Measurements from ENCODE around the gene FAF2. TPM values are rescaled to one million over a fixed set of nuclear protein-coding genes. Genes with fewer than 3 reads are reported as not detected.
A peak's percentile ranks its signal among the peaks of the same experiment; 100 is the strongest.

The FAF2 gene
- total RNA-seq, 1 donor from 2014 or later = 32.3 TPM

DNA sequence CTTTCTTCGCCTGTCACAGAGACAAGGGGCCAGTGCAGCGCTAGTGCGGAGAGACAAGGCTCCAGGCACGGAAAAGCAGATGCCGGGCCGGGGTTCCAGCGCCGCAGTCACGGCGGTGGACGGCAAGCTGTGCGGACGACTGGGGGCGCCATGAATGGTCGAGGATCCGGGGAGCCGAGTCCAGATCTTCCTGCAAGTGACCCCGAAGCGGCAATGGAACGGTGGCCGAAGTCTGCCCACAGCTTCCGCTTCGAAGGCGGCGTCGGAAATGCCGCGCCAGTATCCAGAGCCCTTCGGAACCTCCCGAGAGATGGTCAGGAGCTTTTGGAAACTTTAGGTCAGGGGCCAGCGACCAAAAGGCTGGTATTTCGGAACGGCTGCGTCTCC lies 601 bp upstream of the FAF2 start:
- Histone ChIP-seq H3K79me2 (ENCODE audit: low read depth) (peaks cover 55% of the 10 kb centered on the region), H3K4me1 (peaks cover 14% of the 10 kb centered on the region), H3F3A (ENCODE audit: low read depth) (peaks cover 14% of the 10 kb centered on the region), H3K36me3 (peaks cover under 1% of the 10 kb centered on the region), H3K4me2 (peak overlapping the region; percentile 93), H3K9me3 (ENCODE audit: low read depth) (no peaks in the 10 kb centered on the region), H2AFZ (replicated peaks) (peak overlapping the region; percentile 84), H3K27ac (peak overlapping the region; percentile 90), H3K27me3 (no peaks in the 10 kb centered on the region), H3K4me3 (peak overlapping the region; percentile 67), H4K20me1 (ENCODE audit: low read depth) (peaks cover 18% of the 10 kb centered on the region), H3K9ac (peak overlapping the region; percentile 78)
- Mint-ChIP-seq H3K27me3 (ENCODE audit: insufficient read depth, low read depth) (peaks cover 4% of the 10 kb centered on the region), H3K27ac (peak overlapping the region; percentile 100), H3K36me3 (no peaks in the 10 kb centered on the region), H3K9me3 (no peaks in the 10 kb centered on the region), H3K4me1 (peaks cover 8% of the 10 kb centered on the region), H3K4me3 (peak overlapping the region; percentile 99)
- no peak for DNase-seq (ENCODE audit: low spot score)
- TF ChIP-seq, protein P1, sequence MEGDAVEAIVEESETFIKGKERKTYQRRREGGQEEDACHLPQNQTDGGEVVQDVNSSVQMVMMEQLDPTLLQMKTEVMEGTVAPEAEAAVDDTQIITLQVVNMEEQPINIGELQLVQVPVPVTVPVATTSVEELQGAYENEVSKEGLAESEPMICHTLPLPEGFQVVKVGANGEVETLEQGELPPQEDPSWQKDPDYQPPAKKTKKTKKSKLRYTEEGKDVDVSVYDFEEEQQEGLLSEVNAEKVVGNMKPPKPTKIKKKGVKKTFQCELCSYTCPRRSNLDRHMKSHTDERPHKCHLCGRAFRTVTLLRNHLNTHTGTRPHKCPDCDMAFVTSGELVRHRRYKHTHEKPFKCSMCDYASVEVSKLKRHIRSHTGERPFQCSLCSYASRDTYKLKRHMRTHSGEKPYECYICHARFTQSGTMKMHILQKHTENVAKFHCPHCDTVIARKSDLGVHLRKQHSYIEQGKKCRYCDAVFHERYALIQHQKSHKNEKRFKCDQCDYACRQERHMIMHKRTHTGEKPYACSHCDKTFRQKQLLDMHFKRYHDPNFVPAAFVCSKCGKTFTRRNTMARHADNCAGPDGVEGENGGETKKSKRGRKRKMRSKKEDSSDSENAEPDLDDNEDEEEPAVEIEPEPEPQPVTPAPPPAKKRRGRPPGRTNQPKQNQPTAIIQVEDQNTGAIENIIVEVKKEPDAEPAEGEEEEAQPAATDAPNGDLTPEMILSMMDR (IDR thresholded peaks at IDR 0.05) = no peak
- TF ChIP-seq EZH2phosphoT487 (IDR thresholded peaks at IDR 0.05) = no peak
- peak; percentile 26 for TF ChIP-seq EZH2 (IDR thresholded peaks at IDR 0.05)

DNA sequence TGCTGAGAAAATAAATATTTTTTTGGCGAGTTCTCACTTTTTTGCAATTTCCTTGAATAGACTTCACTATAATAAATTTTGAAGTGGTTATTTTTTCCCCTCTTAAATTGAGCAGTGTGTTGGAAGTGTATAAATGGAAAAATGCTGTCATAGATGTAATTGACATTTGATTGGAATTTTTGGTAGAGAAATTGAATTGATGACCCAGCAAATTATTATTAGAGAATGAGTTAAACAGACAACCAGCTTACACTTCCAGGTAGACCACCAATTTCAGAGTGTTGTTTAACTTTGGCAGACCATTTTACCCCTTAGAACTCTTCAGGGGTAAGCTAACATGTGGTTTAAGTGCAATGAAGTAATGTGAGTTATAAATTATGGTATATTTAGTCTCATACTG lies 1.9 kb downstream of the FAF2 start:
- Histone ChIP-seq H3K9me3 (ENCODE audit: low read depth) (no peaks in the 10 kb centered on the region), H3K4me3 (peak overlapping the region; percentile 95), H4K20me1 (ENCODE audit: low read depth) (peaks cover 24% of the 10 kb centered on the region), H3K27me3 (no peaks in the 10 kb centered on the region), H3F3A (ENCODE audit: low read depth) (peaks cover 14% of the 10 kb centered on the region), H3K9ac (no peak overlapping the region), H3K27ac (no peak overlapping the region), H2AFZ (replicated peaks) (no peak overlapping the region), H3K36me3 (peaks cover 9% of the 10 kb centered on the region), H3K4me1 (peaks cover 14% of the 10 kb centered on the region), H3K79me2 (ENCODE audit: low read depth) (peaks cover 80% of the 10 kb centered on the region), H3K4me2 (peak overlapping the region; percentile 95)
- Mint-ChIP-seq H3K27ac (no peak overlapping the region), H3K9me3 (no peaks in the 10 kb centered on the region), H3K36me3 (peaks cover 6% of the 10 kb centered on the region), H3K27me3 (ENCODE audit: insufficient read depth, low read depth) (peaks cover 4% of the 10 kb centered on the region), H3K4me3 (peak overlapping the region; percentile 23), H3K4me1 (peaks cover 8% of the 10 kb centered on the region)
- TF ChIP-seq EZH2 (IDR thresholded peaks at IDR 0.05) (no peak), EZH2phosphoT487 (IDR thresholded peaks at IDR 0.05) (no peak)
- TF ChIP-seq, protein P1 (IDR thresholded peaks at IDR 0.05) = no peak
- no peak for DNase-seq (ENCODE audit: low spot score)

DNA sequence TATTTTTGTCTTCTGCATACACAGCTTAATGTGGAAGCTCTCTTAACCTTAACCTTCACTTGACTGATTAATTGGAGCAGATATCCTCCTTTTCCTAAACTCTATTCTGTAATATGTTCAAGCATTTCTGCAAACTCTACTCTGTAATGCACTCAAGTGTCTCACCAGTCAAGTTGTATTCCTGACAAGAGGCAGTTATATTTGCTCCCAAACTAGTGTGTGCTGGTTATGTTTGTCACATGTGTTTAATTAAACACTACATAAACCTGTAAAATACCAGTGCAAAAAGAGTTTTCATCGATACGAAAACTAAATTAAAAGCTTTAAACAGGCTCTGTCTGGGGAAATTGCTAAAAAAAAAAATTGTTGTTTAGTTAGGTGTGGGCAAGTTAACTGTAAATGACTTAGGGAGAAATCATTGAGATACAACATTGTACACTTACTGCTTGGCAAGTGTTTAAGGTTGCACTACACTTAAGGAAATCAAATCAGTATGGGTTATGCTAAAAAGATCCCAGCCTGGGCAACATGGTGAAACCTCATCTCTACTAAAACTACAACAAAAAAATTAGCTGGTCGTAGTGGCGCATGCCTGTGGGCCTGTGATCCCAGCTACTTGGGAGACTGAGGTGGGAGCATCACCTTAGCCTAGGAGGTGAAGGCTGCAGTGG lies 6.7 kb downstream of the FAF2 start:
- peaks cover 24% of the 10 kb centered on the region for H4K20me1 ChIP-seq (ENCODE audit: low read depth)
- peaks cover 9% of the 10 kb centered on the region for H3K36me3 ChIP-seq
- H3K4me3 ChIP-seq = no peak overlapping the region
- Mint-ChIP-seq H3K27ac (peak overlapping the region; percentile 51), H3K27me3 (ENCODE audit: insufficient read depth, low read depth) (no peaks in the 10 kb centered on the region), H3K9me3 (no peaks in the 10 kb centered on the region), H3K36me3 (peaks cover 11% of the 10 kb centered on the region), H3K4me3 (no peak overlapping the region), H3K4me1 (no peaks in the 10 kb centered on the region)
- DNase-seq (ENCODE audit: low spot score) = no peak
- no peak overlapping the region for H2AFZ ChIP-seq (replicated peaks)
- H3K79me2 ChIP-seq (ENCODE audit: low read depth) = peaks cover 97% of the 10 kb centered on the region
- no peak overlapping the region for H3K9ac ChIP-seq
- TF ChIP-seq EZH2 (IDR thresholded peaks at IDR 0.05) (no peak), EZH2phosphoT487 (IDR thresholded peaks at IDR 0.05) (no peak)
- TF ChIP-seq, protein P1 (IDR thresholded peaks at IDR 0.05) = no peak
- no peaks in the 10 kb centered on the region for H3F3A ChIP-seq (ENCODE audit: low read depth)
- H3K4me1 ChIP-seq = no peaks in the 10 kb centered on the region
- H3K27ac ChIP-seq = no peak overlapping the region
- H3K4me2 ChIP-seq = no peak overlapping the region
- no peaks in the 10 kb centered on the region for H3K27me3 ChIP-seq
- H3K9me3 ChIP-seq (ENCODE audit: low read depth) = no peaks in the 10 kb centered on the region

Measured in neural progenitor cell (in vitro differentiated cells).